IPS DF 19.7 (cell line): ENCODE data around the gene PUDP.

ENCODE experiments used
- DNase-seq: peaks from one replicate; pipeline ENCODE4 v3.0.0-alpha.2; 2013; ENCODE audit warnings: low read depth, low spot score

The PUDP gene

DNA sequence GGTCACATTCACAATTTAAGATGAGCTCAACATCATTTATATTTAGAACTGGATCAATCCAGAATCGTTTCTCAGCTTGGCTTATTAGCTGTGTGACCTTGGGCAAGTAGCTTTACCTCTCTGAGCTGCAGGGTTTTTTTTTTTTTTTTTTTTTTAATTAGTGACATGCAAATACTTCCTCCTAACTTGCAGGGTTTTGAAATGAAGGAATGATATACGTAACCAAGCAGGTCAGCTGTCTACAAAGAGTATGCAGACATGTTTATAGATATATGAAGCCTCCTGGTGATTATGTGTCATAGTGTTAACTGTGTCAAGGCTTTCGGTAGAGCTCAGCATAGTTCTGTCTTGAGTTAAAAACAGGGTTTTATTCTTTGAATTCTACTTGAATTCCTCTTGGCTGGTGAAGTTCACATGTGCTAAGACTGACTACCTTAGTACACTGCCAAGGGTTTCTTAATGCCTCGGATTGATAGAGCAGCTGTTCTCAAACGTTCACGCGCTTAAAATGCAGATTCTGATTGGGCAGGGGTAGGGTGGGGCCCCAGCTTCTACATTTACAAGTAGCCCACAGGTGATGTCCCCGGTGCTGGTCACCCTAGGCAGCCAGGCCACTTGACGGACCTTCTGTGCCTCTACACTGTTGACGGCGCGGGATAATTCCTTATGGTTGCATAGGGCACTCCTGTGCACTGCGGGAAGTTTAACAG is 1.1 kb downstream of the PUDP start:
- no peak for DNase-seq

DNA sequence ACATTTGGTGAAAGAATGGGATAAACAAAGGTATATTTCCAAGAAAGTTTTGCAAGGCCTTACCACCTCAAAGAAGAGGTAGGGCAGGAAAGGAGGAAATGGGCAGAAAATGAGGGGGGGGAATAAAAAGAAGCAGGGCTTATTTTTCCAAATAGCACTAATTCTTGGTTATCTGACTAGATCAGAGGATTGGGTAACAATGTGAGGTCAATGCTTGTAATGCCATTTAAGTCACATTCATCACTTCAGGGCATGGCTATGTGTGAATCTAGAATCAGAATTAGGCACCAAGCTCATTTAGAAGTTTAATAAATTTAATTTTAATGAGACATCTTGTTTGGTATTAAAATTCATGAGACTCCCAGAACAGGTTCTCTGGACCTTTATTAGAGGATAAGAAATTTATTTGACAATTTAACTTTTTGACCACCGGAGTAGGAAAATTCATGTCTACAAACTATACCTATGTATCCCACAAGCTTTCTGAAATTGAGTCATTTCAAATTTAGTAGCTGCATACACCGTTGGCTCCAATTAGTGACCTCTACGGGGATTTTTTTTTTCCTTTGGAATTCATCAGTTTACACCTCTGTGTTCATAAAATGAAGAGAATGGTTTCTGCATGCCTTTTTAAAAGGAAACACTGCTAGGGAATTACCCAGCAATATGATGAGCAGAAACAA is 1.8 kb downstream of the PUDP start:
- no peak for DNase-seq

DNA sequence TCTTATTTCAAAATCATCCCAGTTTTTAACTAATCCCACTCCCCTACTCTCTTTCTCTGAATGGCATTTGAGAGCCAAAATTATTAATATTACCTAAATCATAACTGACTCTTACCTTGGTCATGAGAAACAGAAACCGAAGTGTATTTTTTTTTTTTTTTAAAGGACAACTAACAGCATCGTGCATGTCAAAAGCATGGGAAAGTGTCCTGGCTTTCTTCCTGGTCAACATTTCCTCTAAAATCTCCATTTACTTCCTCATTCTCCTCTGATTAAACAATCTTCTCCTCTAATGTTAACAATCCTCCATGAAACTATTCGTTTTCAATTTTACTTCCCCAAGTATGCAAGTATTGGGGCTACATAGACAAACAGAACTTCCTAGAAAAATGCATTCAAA is 2.5 kb downstream of the PUDP start:
- no peak for DNase-seq

DNA sequence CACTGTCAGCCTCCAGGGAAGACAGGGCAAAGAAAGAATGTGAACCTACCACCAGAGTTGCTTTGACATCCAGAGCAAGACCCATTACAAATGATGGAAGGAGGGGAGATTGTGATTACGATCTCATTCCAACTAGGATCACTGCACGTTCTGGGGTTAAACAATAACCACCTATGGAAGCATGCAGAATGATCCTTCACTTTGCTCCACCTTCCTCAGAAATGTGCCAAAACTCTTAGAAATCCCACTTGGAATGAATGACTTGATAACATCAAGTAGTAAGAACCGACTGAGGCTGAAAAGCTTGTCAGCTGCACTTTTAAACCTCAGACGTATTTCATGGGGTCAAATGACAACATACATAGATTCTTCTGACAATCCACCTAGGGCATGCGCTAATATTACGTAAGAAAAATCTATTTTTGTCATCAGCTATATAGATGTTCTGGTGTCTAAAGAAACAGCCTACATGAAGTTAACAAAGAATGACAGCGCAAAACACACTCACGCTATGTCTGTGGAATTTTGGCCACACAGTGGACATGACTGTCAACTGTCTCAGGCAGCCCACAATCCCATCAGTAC is 3.9 kb downstream of the PUDP start:
- DNase-seq = no peak

DNA sequence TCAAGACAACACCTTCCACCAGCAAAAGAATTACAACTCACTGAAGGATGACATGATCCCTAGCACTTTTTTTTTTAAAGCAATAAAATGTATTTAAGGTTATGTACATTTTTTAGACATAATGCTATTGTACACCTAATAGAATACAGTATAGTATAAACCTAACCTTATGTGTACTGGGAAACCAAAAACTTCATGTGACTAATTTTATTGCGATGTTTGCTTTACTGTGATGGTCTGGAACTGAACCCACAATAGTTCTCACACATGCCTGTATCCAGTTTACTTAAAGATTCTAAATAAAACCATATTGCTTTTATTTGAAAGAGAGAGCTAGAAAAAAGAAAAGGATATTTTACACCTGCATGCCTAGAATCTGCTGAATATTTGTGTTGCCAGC is 4.9 kb downstream of the PUDP start:
- DNase-seq = no peak

DNA sequence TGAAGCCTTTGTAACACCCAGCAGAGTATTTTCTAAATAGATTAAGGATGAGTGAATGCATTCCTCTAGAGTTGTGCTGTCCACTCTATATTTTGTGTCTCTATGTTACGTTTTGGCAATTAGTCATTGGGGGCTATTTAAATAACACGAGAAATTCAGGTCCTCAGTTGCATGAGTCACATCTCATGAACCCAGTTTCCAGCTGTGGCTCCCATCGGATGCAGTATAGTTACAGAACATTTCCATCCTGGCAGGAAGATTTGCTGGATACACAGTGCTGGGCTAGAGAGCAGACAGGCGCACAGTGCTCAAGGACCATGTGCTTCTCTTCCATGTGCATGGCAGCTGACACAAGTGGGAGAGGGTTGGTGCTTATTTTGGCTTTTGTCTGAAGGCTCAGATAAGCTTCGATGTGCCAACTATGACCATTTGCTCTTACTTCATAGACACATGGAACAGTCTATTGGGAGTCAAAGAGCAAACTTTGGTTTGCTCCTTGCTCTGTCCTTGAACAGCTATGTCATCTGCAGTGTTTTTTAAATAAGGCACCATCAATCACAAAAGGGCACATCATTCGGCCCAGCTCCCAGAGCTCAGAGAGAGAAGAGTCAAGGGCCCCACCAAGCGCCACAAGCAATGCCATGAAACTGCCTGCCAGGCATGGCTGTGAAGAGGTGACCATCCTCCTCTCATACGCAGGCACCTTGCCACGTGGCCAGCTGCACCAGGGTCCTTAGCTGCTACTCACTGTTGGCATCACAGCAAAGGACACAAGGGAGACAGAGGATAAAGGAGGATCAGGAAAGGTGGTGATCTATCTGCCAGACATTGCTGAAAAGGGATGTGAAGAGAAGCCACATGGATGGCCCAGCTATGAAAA is 8.5 kb downstream of the PUDP start:
- no peak for DNase-seq

DNA sequence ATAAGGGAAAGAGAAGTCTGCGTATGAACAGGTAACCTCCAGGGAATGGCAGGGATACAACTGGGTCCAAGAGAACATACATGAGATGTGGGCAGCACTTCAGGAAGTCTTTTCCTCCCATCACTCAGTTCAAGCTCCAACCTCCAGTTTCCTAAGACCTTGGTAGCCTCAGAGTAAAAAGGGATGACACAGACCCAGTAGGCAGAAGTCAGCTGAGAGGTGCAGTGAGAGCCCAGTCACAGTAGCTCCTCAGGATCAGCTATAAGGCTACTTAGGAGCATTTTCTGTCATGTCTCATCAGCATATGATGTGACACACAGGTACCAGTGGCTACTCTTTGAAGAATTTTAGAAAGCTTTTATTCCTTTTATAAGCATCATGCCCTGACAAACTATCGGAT is 13.0 kb downstream of the PUDP start:
- DNase-seq = no peak

DNA sequence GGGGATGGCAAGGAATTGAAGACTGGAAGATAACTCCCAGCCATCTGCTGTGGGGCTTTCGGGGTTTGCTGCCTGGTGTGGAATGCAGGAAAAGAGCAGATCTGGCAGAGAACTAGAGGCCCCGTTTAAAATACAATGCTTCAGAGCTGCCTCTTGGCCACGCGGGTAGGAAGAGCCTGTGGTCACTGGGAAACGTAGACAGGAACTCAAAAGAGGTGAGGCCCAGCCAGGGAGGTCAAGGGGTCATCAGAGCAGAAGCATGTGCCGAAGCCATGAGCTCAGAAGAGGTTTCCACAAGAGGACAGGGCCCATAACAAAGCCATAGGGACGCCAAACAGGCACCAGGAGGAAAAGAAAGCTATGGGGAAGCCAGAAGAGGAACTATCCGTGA is 14.9 kb downstream of the PUDP start:
- no peak for DNase-seq

DNA sequence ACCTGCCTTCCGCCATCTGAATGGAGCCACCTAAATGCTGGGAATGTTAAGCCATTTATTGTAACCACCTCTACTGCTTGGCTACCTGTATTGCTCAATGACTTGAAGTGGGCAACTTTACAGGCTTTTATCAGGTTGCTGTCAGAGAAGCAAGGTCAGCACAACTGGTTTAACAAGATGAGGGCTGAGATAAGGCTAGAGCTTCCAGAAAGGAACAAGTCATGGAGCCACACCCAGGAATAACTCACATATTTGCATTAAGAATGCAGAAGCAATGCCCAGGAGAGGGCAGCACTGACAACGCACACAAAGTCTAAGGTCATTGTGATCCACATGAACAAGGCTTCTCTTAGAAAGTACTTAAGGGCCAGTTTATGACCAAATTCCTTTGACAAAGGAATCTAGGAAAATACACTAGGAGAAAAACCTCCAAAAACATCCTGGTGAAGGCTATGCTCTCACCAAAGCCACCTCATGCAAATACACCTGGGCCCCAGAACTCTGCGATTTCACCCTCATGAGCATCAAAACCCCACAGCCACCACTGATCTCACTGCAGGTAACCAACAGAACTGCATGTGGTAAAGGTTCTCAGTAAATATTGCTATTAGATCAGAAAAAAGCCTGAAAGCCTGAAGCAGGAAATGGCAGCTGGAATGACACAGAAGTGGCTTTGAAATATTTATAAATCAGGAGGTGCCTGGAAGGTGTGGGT is 15.5 kb downstream of the PUDP start:
- DNase-seq = no peak

DNA sequence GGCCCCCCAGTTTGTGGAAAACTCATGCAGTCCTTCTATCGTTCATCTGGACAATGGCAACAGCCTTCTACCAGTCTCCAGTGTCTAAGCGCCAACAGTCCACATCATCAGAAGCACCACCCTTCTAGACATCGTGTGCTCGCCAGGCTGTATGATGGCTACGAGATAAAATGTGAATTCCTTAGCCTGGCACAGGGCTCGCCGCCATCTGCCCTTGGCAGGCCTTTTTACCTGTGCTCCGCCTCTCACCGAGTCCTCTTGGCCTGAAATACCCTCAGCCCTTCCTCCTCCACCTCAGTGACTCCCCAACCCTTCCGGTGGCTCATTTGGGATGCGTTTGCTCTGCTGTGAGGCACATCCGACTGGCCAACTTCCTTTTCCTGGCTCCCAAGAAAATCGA is 16.3 kb downstream of the PUDP start:
- no peak for DNase-seq

DNA sequence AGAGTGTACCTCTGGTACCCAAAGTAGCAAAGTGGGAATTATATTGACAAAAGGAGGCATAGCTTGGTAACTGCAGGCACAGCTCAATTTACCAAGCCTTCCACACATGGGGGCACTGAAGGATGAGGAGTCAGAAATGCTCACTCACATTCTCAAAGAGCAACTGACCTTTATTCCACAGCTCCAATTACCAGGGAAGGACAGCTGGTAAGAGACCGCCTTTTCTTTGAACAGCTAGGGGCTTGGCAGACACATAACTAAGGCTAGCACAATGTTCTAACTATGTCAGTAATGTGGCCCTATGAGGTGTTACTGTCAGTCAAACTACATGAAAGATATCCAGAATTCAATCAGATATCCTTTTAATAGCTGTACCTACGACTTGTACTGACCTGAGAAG is 20.9 kb downstream of the PUDP start:
- DNase-seq = no peak

DNA sequence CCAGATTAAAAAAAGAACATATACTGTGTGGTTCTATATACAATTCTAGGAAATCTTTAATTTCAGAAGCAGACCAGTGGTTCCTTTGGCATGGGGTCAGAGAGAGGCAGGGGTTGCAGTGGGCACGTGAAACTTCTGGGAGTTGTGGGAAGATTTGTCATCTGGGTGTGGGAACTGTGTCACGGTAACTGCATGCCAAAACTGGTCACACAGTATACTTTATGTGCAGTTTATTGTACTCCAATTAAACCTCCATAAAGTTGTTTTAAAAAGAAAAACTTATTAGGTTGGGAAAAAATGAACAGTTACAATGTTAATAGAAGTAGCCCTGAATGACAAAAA is 27.1 kb downstream of the PUDP start:
- DNase-seq = no peak

DNA sequence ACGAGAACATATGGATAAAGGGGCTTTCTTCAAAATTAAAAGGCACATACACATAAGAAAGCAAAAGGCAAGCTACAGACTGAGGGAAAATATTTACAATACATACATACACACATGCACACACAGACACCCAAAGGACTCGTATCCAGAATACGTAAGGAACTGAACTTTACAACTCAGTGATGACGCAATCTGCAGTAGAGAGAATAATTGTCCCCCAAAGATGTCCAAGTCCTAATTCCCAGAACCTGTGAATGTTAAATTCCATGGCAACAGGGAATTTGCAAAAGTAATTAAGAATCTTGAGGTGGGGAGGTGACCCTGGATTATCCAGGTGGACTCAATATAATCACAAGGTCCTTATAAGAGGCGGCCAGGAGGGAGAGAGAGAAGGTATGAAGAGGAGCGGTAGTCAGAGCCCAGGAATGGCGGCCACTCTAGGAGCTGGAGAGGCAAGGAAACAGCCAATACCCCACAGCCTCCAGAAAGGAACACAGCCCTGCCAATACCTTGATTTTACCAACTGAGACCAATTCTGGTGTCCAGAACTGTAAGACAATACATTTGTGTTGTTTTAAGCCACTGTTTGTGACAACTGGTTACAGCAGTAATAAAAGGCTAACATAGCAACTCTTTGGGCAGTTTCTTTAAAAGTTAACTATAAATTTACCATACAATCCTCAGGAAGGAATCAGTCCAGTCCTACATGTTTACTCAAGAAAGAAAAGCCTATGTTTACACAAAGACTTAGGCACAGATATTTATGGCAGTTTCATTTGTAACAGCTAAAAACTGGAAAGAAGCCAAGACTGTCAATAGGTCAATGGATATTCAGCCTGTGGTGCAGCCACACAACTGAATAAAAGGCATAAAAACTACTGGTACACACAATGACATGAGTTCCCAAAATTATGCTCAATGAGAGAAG is 27.7 kb downstream of the PUDP start:
- DNase-seq = no peak

DNA sequence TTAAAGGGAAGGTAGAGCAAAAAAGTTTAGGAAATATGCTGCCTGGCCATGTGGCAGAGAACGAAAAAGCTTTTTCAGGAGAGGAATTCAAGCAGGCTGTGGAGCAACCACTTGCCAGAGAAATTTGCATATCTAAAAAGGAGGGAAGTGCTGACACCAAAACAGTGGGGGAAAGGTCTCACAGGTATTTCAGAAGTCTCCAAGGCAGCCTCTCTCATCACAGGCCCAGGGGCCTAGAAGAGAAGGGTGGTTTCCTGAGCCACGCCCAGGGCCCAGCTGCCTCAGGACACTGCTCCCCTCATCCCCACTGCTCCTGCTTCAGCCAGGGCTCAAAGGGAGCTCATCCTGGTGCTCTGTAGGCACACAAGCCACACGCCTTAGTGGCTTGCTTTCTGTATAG is 30.4 kb downstream of the PUDP start:
- DNase-seq = no peak

DNA sequence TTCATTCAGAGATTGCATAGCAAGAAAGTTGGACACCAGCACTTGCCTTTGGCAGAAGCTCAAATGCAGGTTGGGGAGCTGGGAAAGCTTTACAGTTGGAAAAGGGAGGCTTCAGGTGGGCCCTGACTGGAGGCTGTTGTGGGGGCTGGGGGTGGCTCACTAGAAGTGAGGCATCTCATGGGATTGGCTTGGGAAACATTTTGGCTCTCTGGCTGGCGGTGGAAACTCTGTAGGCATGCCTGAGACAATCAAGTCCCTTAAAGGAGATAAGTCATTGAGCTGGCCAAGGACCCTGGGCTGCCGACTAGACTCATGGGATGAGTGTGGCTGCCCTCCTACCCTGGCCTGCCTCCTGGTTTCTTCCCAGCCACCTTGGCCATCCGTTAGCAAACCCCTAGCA is 31.9 kb downstream of the PUDP start:
- DNase-seq = no peak

DNA sequence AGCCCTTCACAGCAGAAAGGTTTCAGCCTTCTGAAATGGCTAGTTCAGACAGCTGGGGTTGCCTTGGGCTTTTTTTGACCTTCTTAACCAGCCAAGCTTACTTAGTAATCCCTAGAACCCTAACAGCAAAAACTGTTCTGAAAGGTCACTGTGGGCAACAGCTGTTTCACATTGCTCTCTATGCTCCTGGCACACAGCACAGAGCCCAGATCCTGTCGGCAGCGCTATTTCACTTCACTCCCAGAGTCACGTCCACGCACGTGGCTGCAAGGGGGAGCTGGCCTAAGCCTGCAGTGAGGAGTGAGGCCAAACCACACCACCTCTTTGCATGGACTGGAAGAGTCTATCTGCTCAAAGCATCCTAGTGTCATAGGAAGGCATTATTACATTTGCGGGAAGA is 32.4 kb downstream of the PUDP start:
- DNase-seq = no peak

DNA sequence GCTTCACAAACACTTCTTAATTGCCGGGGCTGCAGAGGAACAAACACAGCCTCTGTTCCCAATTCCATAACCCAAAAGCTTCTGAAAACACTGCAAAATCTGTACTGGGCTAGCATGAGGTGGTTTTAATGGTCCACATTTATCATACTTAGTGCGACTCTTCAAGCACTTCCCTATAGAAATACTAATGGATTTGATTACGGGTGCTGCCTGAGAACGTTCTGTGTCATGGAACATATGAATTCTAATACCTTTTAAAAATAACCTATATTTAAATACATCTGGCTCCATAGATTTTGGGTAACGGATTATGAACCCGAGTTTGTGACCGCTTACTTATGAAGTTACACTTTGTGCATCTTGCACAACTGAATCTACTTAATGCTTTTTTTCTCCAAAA is 35.9 kb downstream of the PUDP start:
- DNase-seq = no peak

DNA sequence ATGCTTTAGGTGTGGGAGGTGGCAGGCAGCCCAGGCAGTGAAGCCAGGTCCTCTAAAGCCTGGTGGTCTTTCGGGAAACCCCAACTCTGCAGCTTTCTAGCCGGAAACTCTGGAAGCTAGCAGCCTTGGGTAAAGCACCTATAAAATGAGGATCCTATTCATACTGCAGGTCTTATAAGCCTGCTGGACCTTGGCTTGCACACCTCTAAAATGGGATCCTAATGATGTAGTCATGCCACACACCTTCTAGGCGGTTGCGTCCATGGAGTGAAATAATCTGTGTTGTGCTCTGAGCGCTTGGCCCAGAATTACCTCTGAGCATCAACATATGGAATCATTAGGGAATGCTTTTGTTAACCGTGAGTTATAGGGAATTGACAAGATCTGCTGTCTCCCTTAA is 36.4 kb downstream of the PUDP start:
- no peak for DNase-seq

DNA sequence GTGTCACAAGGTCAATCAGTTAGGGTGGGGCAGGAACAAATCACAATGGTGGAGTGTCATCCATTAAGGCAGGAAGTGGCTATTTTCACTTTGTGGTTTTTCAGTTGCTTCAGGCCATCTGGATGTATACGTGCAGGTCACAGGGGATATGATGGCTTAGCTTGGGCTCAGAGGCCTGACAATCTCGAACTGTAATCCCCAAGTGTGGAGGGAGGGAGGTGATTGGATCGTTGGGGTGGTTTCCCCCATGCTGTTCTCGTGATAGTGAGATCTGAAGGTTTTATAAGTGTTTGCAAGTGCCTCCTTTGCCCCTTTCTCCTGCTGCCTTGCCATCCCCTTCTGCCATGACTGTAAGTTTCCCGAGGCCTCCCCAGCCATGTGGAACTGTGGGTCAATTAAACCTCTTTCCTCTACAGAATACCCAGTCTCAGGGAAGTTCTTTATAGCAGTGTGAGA is 37.1 kb downstream of the PUDP start:
- DNase-seq = no peak
